CD4-positive, alpha-beta T cell treated with Interleukin-4 for 4 hours (primary cell): ENCODE measurements around the gene AQP2.

Source experiments
- DNase-seq: peaks from one replicate; pipeline ENCODE4 v3.0.0-alpha.2; 2020

AQP2 gene

DNA sequence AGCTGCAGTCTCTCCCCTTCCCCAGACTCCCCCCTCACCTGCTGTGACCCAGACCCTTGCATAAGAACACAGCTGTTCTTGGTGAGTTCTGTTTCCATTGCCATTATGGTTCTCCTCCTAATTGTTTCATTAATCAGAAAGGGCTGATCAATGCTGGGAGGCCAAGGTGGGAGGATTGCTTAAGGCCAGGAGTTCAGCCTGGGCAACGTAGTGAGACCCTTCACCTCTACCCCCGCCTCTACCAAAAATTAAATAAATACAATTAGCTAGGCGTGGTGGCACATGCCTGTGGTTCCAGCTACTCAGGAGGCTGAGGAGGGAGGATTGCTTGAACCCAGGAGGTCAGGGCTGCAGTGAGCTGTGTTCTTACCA lies 29.6 kb upstream of the AQP2 start:
- no peak for DNase-seq

GRCh38 chr12:49921299-49921698 lies 29.2 kb upstream of the AQP2 start:
- DNase-seq, result no peak

GRCh38 chr12:49921936-49922335 lies 28.6 kb upstream of the AQP2 start:
- no peak for DNase-seq

- no peak for DNase-seq
Observed at GRCh38 chr12:49922349-49923034, 28.0 kb upstream of the AQP2 start.

DNA sequence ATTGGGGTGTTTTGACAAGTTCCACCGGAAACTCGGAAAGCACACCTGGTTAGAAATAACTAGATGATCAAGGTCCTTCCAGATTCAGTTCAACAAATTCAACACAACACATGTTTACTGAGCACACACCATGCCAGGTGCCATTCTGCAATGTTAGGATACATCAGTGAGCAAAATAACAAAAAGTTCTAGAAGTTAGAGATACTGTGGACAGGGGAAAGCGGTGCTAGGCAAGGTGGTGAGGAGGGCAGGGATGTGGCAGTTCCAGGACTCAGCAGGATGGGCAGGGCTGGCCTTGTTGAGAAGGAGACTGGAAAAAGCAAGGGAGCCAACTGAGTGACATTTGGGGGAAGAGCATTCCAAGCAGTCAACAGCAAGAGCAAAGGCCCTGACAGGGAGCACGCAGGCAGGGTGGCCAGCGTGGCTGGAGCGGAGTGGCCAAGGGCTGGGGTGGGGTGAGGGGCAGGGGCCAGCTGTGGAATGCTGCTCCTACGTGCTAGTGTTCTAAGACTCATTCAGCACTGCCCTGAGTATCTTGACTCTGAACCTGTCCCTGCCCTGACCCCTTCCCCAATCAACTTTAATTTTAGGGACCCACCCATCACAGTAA lies 27.4 kb upstream of the AQP2 start:
- no peak for DNase-seq

GRCh38 chr12:49923880-49924556 lies 26.5 kb upstream of the AQP2 start:
- no peak for DNase-seq

DNA sequence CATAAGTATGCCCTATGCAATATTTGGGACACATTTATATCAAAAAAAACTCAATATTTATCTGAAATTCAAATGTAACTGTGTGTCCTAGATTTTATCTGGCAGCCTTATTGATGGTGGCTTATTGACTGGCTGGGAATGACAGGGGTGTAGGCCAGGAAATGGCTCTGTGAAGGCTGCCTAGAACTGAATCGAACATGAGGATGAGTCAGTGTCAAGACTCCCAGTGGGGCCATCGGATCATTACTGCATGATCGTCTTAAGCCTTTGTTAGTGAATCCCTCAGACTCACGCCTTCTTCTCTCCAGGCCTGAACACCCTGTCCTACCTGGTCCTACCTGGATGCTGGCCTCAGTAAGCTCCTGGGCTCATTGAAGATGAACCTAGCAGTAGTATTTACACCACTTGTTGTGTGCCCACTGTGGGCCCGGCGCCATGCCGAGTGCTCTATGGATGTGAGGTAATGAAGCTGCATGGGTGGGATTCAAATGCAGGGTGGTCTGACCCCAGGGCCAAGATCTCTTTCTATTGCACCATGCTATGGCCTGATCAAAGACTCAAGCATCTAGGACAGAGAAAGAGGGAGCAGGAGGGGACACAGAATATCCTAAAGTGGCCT lies 25.8 kb upstream of the AQP2 start:
- no peak for DNase-seq

DNA sequence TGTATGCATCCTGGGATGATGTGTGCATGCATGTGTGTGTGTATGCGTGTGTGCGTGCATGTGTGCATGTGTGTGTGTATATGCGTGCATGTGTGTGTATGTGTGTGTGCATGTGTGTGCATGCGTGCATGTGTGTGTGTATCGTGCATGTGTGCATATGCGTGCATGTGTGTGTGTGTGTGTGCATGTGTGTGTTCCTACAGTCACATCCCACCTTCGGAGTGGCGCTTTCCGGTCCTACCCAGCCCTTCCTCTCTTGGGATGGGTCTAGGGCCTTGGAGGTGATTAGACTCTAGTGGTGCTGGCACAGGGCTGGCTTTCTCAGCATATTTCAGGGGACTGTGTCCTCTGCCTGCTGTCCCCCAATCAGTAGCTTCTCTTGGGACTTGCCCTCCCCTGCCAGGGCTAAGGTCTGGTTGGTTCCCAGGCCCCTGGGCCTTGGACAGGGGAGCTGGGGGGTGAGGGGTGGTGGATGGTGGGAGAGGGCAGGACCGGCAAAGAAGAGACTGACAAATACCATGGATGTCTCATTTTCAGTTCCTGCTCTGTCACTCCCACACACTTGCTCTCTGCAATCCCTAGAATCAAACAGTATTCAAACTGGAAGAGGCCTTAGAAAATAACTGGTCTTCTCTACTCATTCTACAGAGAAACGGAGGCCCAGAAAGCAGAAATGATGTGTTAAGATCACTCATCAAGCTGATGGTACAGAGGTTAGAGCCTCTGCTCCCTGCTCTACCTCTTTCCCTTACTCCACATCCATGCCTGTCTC lies 24.9 kb upstream of the AQP2 start:
- DNase-seq, result no peak

- DNase-seq, result no peak
Observed at GRCh38 chr12:49928471-49928870, 22.1 kb upstream of the AQP2 start.

DNA sequence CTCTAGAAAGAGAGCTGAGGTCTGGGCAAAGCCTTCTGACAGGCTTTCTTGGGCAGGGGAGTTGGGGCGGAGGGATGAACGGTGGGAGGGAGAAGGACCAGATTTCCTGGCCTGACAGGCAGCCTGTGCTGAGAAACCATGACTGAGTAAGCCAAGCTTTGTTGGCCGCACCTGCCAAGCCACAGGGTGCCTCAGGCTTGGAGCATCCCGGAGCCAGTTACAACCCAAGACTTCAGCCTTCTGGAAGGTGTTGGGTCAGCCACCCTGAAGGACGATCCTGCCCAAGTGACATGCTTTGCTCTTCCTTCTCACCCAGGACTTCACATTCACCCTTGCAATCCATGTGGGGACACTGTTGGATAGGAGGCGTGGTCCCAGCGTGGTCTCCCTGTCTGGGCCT lies 21.0 kb upstream of the AQP2 start:
- no peak for DNase-seq

- no peak for DNase-seq
Observed at GRCh38 chr12:49930515-49931288, 19.8 kb upstream of the AQP2 start.

DNA sequence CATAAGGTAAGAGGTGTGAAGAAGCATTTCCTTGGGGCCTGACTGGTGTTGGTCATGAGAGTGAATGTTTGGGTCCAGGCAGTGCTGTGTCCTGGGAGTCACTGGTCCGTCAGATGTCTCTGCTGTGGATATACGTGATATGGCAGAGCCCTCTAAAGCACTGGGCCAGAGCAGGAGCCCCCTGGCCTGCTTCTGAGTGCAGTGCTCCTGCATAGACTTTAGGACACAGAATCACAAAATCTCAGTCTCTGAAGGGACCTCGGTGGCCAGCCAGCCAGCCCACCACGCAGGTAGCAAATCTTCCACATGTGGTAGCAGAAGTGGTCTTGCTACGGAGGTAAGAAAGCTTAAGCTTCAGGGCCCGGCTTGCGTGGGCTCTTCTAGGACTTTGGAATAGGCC lies 18.5 kb upstream of the AQP2 start:
- DNase-seq, result no peak

GRCh38 chr12:49932533-49933130 lies 17.9 kb upstream of the AQP2 start:
- DNase-seq, result no peak

DNA sequence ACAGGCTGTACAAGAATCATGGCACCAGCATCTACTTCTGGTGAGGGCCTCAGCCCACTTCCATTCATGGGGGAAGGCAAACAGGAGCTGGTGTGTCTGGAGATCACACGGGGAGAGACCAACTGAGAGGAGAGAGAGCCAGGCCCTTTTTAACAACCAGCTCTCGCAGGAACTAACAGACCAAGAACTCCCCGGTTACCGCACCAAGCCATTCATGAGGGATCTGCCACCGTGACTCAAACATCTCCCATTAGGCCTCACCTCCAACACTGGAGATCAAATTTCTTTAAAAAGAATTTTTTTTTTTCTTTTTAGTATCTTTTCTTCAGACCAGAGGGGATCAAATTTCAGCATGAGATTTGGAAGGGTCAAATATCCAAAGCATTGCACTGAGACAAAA lies 16.7 kb upstream of the AQP2 start:
- no peak for DNase-seq

- DNase-seq, result no peak
Observed at GRCh38 chr12:49934505-49934904, 16.0 kb upstream of the AQP2 start.

DNA sequence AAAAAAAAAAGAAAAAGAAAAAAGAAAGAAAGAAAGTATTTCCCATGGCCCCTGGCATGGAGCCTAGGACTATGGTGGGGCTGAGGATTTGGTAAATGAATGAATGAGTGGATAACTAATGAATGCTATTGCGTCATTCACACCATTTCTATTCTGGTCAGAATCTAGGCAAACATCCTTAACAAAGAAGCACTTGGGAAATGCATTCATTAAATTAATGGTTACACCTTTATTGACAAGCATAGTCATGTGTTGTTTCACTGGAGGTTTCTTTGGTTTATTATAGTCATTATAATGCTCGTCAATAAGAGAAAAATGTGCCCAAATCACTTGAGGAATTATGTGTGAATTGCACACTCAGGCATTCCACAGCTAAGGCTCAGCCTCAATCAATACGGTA lies 13.6 kb upstream of the AQP2 start:
- DNase-seq, result no peak

GRCh38 chr12:49937639-49938300 lies 12.8 kb upstream of the AQP2 start:
- DNase-seq, result no peak

DNA sequence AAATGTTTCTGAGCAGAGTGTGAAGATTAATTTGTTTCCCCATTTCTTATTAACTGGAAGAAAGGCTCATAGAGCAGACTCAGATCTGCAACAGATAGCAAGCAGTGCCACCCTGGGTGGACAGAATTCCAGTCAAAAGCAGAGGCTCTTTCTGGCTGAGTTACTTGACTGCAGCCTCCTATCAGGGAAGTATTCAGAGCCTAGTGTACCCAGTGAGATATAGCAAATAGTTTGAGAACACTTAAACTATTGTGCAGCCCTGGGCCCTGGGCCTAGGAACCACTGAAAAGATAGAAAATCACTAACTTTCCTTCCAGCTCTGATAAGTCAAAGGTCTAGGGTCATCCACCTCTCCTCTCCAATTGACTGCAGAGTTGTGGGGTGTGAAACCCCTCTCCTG lies 11.2 kb upstream of the AQP2 start:
- no peak for DNase-seq

GRCh38 chr12:49939707-49940106 lies 10.8 kb upstream of the AQP2 start:
- DNase-seq, result no peak

- DNase-seq, result no peak
Observed at GRCh38 chr12:49941556-49942511, 8.7 kb upstream of the AQP2 start.
